RWPE2 (cell line): Measurements from ENCODE around the gene DGCR8.

ENCODE experiments used
- ATAC-seq: fragments of 200-7000 bp; cut with Tn5 transposase; 3 replicates; pipeline ENCODE4 v1.9.1; 2021; ENCODE audit warnings: low read depth
- DNase-seq: peaks from one replicate; pipeline ENCODE4 v3.0.0-alpha.2; 2020; ENCODE audit warnings: low spot score
- H3K27ac ChIP-seq: fragments of 450-650 bp; 2 replicates; pipeline ENCODE4 v1.5.1; 2017; ENCODE audit warnings: mild to moderate bottlenecking; ENCODE audit not compliant: poor library complexity, severe bottlenecking
- H3K27me3 ChIP-seq: fragments of 250-450 bp; sonication (Bioruptor Pico); 2 replicates; pipeline ENCODE4 v1.5.1; 2021; ENCODE audit warnings: mild to moderate bottlenecking, moderate library complexity; ENCODE audit not compliant: insufficient read depth, poor library complexity, severe bottlenecking
- H3K36me3 ChIP-seq: fragments of 250-450 bp; sonication (Bioruptor Pico); 2 replicates; pipeline ENCODE4 v1.5.1; 2020; ENCODE audit warnings: low read depth, mild to moderate bottlenecking, moderate library complexity
- H3K4me1 ChIP-seq: fragments of 250-450 bp; sonication (Bioruptor Pico); 2 replicates; pipeline ENCODE4 v1.5.1; 2021; ENCODE audit warnings: mild to moderate bottlenecking, moderate library complexity; ENCODE audit not compliant: insufficient read depth, poor library complexity, severe bottlenecking
- H3K4me3 ChIP-seq: fragments of 250-450 bp; sonication (Bioruptor Pico); 2 replicates; pipeline ENCODE4 v1.5.1; 2021; ENCODE audit warnings: mild to moderate bottlenecking, moderate library complexity; ENCODE audit not compliant: severe bottlenecking
- H3K9me3 ChIP-seq: fragments of 250-450 bp; sonication (Bioruptor Pico); 2 replicates; pipeline ENCODE4 v1.5.1; 2021; ENCODE audit warnings: mild to moderate bottlenecking, moderate library complexity; ENCODE audit not compliant: severe bottlenecking
- CTCF ChIP-seq: fragments of 450-650 bp; IDR thresholded peaks from one replicate; pipeline ENCODE4 v1.5.1; 2017; ENCODE audit warnings: mild to moderate bottlenecking, moderate library complexity; ENCODE audit not compliant: poor library complexity, severe bottlenecking

Gene DGCR8

GRCh38 chr22:20062766-20063083 is 17.3 kb upstream of the DGCR8 start:
- Histone ChIP-seq H3K4me1 (peaks cover 20% of the 10 kb centered on the region), H3K4me3 (no peak overlapping the region), H3K9me3 (no peaks in the 10 kb centered on the region), H3K27me3 (no peaks in the 10 kb centered on the region), H3K36me3 (no peaks in the 10 kb centered on the region), H3K27ac (peak overlapping the region; percentile 53)
- no peak for TF ChIP-seq CTCF
- DNase-seq (no peak), ATAC-seq (peak; percentile 74)

GRCh38 chr22:20063271-20064139 is 16.5 kb upstream of the DGCR8 start:
- DNase-seq (no peak), ATAC-seq (no peak)
- no peak for TF ChIP-seq CTCF
- H3K27ac ChIP-seq = peak overlapping the region; percentile 53
- H3K27me3 ChIP-seq = no peaks in the 10 kb centered on the region
- H3K4me3 ChIP-seq = no peak overlapping the region
- H3K4me1 ChIP-seq = peaks cover 20% of the 10 kb centered on the region
- H3K36me3 ChIP-seq = no peaks in the 10 kb centered on the region
- H3K9me3 ChIP-seq = no peaks in the 10 kb centered on the region

- Histone ChIP-seq H3K4me1 (peaks cover 20% of the 10 kb centered on the region), H3K27me3 (no peaks in the 10 kb centered on the region), H3K27ac (no peak overlapping the region), H3K36me3 (no peaks in the 10 kb centered on the region), H3K4me3 (no peak overlapping the region), H3K9me3 (no peaks in the 10 kb centered on the region)
- DNase-seq = no peak
- TF ChIP-seq CTCF = no peak
- no peak for ATAC-seq
Observed at GRCh38 chr22:20064140-20064480, 15.9 kb upstream of the DGCR8 start.

- ATAC-seq (no peak), DNase-seq (no peak)
- Histone ChIP-seq H3K4me1 (peaks cover 20% of the 10 kb centered on the region), H3K4me3 (no peak overlapping the region), H3K27ac (no peak overlapping the region), H3K36me3 (no peaks in the 10 kb centered on the region), H3K9me3 (no peaks in the 10 kb centered on the region), H3K27me3 (no peaks in the 10 kb centered on the region)
- no peak for TF ChIP-seq CTCF
Observed at GRCh38 chr22:20064545-20065262, 15.3 kb upstream of the DGCR8 start.
